ENCODE results near the gene POC1A.

POC1A gene

DNA sequence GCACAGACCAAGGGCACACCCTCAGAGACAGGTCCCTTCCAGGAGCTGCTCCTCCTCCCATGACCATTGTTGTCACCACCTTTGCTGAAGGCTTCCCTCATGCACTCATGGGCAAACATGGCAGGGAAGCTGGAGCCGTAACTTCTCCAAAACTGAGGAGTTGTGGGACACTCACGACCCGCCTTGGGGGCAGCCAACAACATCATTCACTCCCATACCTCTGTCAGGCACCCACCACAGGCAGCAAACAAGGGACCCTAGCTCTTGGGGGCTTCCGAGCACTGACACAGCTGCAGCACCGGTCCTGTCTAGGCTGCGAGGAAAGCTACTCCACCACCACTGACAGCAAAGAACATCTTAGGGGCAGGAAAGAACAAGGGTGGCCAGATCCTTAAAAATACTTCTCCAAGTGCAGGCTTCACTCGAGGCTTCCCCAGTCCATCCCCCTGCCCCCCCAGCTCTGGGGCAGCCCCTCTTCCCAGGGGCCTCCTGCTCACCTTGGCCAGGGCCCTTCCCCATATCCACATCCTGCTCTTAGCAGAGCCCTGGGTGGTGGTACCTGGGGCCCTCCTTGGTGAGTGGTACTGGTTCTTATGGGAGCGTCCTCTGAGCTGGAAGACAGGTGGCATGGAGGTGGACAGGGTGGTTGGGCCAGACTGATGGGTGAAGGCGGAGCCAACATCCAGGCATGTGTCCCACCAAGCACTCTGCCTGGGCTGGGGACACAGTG lies 69.8 kb downstream of the POC1A start:
- no peak for DNase-seq (ENCODE audit: low spot score)

DNA sequence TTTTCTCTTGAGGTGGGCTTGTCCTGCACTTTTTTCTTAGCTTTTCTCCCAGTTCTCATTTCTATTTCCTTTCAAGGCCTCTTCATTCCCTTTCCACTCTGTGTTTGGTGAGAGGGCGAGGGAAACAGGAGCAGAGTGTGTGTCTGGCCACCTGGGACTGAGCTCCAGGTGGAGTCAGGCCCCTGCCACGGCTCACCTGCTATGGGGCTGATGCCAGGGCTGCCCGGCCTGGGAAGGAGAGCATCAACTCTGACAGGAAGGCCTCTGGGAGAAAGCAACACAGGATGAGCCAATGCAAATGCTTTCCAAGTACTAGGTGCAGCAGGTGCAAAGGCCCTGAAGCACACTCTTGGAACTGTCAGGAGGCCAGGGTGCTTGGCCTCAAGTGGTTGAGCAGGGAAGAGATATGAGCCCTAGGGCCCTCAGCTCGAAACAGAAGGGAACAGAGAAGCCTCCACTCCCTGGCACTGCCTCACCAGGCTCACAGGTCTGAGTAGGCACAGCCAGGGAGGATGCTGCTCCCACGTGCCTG lies 70.6 kb downstream of the POC1A start:
- DNase-seq (ENCODE audit: low spot score): no peak

DNA sequence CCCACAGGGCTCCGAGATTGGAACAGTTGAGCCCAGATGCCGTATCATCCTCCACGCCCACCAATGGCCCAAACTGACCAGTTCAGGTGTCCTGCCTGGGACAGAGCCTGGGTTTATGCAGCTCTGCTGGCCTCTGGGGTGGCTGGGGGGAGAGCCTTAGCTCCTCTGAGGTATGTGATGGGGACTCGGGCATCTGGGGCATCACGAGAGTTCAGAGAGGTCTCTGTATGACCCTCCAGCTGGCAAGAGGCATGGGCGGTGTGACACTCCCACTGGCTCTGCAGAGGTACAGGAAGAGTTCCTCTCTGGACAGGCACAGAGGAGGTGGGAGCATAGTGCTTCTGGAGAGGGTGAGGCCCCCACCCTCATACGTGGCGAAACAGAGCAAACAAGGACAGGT lies 71.3 kb downstream of the POC1A start:
- no peak for DNase-seq (ENCODE audit: low spot score)

DNA sequence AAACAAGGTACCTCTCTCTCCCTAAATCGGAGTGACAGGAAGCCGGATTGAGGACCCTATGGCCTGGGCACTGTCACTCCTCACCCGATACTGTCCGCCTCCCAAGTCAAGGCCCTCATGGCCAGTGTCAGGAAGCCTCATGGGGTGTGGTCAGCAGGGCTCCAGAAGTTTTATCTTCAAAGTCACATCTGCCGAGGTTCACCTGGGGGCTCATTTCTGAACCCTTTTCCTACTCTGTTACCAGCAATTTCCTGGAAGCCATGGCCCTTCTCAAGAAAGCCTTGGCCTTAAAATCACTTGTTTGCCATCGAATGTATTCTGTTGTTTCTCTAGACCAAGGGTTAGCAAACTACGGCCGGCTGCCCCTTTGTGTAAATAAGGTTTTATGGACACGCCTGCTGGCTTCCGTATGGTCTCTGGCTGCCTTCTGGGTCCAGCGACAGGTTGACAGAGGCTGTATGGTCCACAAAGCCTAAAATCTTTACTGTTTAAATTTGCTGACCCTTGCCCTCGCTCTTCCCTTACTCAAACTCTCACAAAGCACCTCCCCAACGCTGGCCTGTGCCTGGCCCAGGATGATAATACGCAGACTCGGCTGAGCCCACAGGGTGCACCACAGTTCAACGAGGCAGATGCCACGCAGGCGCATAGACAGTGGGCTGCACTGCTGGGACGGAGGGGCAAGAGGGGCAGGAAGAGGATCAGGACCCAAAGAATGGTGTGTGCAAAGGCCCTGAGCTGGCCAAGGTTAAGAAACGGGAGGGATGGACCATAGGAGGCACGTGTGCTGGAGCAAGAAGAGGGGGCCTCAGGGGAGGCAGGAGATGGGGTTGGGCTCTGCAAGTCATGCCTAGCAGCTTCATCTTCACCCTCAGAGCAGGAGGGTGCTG lies 73.1 kb downstream of the POC1A start:
- no peak for DNase-seq (ENCODE audit: low spot score)

DNA sequence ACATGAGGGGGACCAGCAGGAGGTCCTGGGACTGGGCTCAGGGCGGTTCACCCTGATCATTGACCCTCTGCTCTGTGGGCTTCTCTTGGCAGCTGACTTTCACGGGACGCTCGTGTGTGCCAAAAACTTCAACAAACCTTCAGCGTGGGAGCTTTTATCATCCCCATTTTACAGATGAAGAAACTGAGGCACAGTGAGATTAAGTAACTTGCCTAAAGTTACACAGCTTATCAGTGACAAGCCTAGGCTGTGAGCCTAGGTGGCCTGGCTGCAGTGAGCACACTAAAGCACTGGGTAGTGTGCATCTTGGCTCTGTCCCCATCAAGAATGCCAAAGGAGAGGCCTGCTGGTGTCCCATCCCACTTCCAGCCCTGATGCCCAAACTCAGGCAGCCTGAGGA lies 74.3 kb downstream of the POC1A start:
- no peak for DNase-seq (ENCODE audit: low spot score)

DNA sequence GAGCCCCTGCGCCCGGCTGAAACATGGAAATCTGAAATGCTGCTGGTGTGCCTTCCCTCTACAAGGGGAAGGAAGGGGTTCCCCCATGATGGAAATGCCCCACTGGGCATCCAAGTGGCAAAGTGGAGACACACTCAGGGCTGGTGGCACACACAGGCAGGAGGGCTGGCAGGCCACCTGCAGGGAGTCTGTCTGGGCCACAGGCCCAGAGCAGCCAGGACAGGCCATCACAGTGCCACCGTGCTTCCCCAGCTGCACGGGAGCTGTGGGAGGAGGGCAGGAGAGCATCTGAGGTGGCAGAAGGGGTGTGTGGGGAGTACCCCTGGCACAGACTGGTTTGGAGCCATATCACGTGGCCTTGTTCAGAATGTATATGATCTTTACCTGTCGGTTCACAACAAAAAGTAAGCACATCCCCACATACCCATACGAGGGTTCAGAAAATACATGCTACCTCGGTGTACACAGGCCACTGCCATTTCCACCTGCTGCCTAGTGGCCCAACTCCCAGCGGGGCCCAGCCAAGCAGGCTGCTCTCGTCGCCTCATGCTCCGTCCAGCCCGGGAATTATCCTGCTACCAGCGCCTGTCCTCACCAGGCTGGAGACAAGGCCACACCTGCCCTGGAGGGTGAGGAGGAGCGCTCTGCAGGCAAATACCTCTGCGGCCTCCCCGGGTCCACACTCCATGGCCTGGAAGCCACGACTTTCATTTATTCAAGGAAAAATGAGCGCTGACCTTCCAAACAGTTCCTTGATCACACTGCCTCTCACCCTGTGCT lies 75.3 kb downstream of the POC1A start:
- no peak for DNase-seq (ENCODE audit: low spot score)

DNA sequence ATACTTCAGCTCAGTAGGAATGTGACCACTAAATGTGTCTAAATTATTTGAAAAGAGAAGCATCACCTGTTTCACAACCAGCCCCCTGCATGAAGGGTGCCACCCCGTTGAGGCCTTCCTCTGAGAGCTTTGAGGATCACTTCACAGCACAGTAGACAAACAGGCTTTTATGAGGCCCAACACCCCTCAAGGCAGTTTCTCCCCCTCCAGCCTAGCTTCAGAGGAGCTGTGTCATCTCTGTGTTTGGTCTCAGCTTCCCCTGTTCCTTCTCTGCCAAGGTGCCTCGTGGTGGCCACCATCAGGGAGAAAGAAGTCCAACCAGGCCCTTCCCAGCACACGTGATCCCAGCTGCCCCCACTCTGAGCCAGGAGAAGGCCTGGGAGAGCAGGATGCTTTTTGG lies 76.3 kb downstream of the POC1A start:
- no peak for DNase-seq (ENCODE audit: low spot score)

DNA sequence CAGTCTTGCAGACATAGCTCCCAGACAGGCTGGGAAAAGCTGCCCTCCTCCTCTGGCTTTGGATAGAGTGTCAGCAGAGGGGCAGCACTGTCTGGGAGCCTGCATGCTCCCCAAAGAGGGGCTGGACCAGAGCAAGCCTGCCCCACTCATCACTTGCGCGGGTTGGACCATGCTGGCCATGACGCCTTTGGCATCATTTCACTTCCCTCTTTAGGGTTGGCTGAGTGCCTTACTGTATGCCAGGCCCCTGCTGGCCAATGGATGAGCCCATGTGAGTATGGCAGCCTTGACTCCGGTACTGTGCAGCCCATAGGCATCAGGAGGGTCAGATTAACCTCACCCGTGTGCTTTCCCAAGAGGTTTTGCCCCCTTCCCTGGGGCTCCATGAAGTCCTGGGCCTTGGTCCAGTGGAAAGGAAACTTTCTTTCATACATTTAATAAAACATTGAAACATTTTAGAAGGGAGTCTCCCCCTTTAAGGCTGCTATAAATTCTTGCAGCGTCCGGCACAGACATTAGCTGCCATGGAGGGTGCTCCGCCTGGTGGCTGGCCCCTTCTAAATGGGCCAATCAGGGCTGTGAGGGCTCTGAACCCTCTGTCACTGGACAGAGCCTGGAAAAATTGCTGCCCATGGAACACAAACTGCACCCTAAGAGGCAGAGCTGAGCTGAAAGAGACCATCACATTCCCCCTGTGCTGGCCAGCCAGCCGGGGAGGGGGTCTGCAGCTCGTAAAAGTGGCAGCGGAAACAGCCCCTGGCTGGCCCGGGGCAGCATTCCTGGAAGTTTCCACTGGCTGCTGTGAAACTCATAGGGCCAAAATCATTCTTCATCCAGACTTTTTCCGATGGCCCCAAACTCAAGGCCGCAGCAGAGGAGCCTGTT lies 77.1 kb downstream of the POC1A start:
- DNase-seq (ENCODE audit: low spot score): no peak

DNA sequence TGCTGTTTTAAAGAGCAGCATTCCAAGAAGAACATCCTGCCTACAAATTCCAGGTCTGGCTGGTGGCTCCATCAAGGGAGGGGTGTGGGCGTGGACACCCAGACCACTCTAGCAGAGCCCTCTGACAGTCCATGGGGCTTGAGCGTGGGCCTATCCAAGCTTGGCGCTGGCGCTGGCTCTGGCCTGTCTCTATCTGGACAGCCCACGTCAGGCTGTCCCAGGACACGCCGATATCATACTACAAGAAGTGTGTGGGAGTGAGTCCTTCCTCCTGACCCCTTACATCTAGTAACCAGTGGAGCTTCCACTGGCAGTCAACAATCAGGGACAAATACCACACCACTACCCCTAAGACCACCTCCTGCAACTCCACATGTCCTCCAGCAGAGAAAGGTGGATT lies 80.7 kb downstream of the POC1A start:
- DNase-seq (ENCODE audit: low spot score): no peak

DNA sequence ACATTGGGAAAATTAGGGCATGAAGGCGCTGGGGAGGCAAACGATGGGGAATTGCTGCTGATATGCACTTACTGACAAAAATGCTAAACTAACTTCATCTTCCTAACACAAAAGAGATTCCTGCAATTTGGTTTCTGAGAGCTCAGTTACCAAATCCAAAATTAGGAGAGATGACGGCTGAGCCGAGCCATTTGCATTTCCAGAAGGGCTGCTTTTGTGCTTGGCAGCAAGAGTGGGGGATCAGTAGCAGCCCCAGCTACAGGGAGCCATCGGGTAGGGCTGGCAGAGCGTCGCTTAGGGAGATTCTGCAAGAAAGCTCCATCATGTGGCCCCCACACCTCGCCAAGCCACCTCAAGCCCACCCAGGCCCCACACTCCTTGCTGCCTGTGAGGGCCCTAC lies 81.8 kb downstream of the POC1A start:
- DNase-seq (ENCODE audit: low spot score): no peak

DNA sequence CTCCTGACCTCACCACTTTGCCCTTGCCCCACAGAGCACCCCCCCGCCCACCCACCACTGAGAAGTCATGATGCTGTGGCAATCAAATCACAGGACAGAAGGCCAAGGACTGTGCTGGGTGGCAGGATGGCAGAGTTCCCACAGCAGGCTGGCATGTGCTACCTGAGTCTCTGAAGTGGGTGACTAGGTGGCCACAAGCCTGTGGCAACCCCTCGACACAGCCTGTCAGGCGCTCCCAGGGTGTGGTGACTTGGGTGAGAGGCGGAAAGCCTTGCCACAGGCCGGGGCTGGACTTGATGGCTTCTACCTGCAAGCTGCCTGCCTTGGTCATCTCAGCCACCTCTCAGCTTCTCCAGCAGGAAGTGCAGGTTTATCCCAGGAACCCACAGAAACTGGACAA lies 82.2 kb downstream of the POC1A start:
- DNase-seq (ENCODE audit: low spot score): no peak

DNA sequence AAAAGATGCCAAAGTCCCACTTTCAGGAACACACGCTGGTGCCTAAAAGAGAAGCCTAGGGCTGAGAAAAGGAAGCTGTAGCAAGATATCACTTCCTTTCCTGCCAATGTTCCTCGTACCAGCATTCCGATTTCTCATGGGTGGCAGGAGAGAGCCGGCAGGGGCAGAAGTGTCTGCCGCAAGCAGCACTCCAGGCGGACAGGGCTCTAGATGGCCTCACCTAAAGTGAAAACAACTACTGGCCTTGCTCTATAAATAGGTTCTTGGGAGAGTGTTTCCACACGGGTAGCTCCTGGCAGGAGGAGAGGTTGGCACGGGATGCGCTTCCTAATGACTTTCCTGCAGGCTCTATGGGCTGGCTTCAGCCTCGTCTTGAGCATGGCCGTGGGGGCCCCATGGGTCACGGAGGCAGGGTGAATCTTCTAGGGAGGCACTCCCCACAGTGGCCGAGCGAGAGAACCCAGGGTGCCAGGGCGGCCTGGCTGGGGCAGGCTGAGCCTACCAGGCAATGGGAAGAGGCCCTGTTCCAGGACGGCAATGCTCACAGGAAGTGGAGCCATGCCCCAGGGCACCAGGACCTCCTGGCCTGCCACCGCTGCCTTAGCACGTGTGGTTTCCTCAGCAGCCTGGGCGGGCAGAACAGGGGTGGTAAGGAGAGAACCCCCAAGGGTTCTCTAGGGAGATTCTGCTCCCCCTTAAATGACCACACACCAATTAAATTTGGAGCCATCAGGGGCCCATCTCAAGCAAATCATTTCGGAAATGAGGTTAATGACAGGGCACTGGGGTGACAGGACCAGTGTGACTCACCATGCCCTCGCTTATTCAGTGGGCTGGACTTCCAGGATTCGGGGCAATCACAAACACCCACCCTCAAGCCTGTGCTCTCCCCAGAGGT lies 83.2 kb downstream of the POC1A start:
- no peak for DNase-seq (ENCODE audit: low spot score)

DNA sequence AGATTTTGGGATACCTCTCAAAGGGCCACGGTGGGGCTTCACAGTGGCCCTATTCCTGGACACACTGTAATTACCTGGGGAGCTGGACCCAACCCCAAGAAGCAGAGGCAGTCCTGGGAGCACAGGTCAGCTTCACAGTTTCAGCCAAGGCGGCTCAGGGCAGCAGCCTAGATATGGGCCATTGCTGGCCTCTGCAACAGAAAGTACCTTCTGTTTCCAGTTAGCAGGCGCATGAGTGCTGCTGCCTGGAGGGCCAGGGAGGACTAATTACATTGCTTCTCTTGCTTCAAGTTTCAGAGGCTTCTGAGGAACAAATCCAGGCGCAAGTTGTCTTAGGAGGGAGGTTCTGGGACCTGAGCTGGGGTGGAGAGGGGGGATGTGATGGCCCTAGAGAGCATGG lies 84.4 kb downstream of the POC1A start:
- no peak for DNase-seq (ENCODE audit: low spot score)

DNA sequence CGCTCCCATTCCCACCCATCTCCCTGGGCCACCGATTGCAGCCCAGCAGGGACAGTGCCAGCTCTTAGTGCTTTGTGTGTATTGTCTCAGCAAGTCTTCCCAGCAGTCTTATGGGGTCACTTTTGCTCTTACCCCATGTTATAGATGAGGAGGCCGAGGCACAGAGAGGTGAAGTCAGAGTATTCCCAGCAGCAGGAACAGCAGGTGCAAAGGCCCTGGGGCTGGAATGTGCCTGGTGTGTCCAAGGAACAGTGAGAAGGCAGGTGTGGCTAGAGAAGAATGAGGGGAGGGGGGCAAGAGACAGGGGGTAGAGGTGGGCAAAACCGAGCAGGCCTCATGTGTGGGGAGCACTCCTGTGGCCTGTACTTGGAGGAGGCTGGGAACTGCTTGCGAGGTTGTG lies 85.1 kb downstream of the POC1A start:
- no peak for DNase-seq (ENCODE audit: low spot score)

DNA sequence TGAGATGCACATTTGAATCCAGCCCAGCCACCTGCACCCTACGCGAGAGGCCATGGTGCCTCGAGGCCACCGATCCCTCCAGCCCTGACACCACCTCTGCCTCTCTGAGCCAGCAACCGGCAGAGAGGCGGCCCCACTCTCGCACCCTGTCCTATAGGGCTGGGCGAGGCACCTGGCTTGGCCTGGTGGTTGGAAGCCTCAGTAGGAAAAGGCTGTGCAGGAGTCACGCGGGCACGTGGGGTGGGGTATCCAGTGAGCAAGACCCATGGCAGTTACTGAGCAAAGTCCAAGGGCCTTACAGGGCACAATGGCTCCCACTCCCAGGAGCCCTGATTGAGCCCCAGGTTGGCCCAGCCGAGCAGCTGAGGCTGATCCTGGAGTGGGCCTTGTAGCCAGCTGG lies 85.5 kb downstream of the POC1A start:
- DNase-seq (ENCODE audit: low spot score): no peak

DNA sequence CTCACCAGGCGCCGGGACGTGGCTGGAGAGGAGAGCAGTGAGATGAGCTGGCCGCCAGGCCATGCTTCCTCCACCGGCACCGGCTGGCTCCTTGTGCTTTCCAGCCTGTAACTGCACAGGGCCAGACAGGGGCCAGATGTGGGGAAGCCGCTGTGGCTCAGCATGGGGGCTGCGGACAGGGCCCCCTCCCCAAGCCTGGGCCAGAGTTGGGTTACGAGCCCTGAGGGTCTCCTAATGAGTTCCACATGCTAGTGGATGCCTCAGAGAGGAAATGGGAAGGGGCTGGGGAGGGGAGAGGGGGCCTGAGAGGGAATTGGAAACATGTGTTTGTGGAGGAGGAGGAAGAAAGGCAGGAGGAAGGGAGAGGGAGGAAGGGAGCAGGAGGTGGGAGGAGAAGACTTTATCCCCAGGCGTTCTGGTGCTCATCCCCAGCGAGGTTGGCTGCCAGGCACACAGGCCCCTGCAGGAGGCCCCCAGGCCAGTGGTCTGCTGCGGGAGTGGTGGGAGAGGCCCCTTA lies 86.1 kb downstream of the POC1A start:
- no peak for DNase-seq (ENCODE audit: low spot score)

DNA sequence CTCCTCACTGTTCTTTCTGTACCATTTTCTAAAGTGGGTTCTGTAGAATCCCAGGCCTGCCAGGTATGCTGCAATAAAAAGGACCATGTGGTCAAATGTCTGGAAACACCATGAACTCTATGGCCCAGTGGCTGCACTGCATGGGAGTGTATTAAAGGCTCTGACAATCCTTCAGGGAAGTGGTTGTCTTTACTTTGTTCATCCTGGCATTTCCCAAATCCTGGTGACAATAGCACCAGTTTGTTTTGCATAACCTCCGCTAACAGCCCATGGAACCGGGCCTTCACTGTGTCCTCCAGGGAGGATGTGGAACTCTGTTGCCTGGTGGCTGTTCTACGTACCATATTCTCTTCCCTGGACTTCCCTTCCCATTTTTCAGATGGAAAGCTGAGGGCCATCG lies 86.7 kb downstream of the POC1A start:
- no peak for DNase-seq (ENCODE audit: low spot score)

DNA sequence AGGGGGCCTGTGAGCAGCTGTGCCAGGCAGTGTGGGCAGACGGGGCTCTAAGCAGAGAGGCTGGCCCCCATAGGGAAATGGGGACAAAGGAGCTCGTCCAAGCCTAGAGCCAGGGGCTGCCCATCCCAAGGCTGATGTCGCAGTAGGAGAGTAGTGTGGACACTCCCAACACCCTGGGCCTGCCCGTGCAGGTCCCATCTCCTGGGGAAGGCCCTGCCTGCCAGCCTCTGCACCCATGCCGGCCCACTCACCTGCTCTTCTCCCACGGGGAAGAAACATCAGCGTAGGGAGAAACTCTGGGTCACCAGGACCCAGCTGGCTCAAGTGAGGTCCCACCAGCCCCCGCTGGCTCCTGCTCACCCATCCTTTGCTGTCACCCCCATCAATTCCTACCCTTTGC lies 87.2 kb downstream of the POC1A start:
- no peak for DNase-seq (ENCODE audit: low spot score)

DNA sequence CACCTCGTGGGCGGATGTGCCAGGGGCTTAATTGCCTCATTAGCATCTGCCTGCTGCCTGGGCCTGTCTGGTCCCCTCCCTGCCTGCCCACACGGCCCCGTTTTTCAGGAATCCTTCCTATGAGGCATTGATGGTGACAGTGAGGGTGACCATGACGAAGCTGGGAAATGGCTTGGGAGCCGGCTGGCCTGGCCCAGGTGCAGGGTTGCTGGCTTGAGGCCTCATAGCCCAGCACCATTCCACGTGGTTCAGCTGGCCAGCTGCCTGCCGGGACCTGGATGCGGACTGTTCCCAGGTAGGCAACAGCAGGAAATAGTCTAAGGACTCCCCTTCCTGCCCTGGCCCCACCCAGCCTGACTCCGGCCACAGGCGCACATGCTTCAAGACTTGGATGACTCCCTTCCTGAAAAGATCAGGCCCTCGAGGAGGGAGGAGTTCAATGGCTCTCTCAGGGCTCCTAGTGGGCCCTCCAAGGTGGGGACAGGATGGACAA lies 88.9 kb downstream of the POC1A start:
- no peak for DNase-seq (ENCODE audit: low spot score)

DNA sequence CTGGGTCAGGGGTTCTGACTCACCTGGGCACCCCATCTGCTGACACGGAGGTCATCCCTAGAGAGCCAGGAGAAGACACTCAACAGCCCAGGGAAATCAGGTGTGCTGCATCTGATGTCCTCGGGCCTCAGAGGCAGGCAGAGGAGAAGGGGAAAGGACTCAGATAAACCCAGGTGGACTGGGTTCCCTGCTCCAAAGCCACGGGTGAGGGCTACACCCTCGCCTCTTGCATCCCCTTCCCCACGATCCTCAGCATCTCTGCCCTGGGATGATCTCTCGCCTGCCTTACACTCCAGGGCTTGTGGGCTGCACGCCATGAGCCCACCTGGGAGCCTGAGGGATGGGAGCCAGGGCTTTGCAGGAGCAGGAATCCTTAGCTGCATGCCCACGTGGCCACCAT lies 89.7 kb downstream of the POC1A start:
- no peak for DNase-seq (ENCODE audit: low spot score)
